Ecto neural progenitor cell (in vitro differentiated cells): ENCODE data around the gene TMOD1.
"Not testable (repeated sequence)": the region's sequence is repeated elsewhere in the genome, so short reads cannot be mapped to it uniquely, and the experiment has no call there.

ENCODE experiments used
- DNase-seq: peaks from one replicate; pipeline ENCODE4 v3.0.0-alpha.2; 2018; ENCODE audit warnings: low spot score

Gene TMOD1

DNA sequence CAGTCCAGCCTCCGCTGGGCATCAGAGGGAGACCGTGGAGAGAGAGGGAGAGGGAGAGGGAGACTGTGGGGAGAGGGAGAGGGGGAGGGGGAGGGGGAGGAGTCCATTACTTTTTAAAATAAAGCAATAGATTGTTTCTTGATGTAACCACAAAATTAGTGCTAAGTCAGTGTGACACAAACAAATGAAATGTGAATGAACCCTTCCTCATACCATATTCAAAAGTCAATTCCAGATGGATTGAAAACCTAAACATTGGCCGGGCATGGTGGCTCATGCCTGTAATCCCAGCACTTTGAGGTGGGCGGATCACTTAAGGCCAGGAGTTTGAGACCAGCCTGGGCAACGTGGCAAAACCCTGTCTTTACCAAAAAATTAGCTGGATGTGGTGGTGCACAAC, 2.6 kb upstream of the TMOD1 start:
- DNase-seq = not testable (repeated sequence)

- DNase-seq = no peak
Observed at GRCh38 chr9:97500263-97500662, 1.2 kb upstream of the TMOD1 start.

DNA sequence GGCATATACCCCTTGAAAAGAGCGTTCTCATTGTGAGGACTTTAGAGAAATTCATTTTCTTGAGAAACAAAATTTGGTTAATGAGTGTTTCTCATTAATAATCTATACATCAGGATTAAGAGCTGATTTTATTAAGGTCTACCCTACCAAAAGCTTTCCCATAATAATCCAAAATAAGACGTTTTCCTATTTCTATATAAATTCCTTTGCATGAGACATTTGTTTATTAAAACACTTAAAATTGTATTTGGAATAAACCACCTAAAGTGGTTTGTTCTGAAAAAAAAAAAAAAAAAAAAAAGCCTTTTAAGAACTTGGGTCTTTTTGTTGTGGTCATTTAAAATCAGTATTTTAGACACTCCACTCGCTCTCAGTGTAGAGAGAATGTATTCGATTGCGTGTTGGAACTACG, 695 bp upstream of the TMOD1 start:
- no peak for DNase-seq

DNA sequence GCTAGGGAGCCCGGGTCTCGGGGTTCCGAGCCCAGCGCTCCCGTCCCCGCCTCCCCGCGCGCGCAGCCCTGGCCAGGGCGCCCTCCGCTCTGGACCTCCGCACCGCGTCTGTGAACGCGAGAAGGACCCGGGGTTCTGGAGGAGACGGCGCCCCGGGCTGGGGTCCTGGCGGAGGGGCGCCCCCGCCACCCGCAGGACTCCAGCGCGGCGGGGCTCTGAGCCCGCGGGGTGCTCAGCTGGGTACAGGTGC, 431 bp downstream of the TMOD1 start:
- DNase-seq = peak; percentile 62

- DNase-seq = peak; percentile 55
Observed at GRCh38 chr9:97502222-97502983, 937 bp downstream of the TMOD1 start.

GRCh38 chr9:97502984-97503861, 1.8 kb downstream of the TMOD1 start:
- no peak for DNase-seq

GRCh38 chr9:97503862-97504210, 2.4 kb downstream of the TMOD1 start:
- no peak for DNase-seq

- no peak for DNase-seq
Observed at GRCh38 chr9:97504381-97505216, 3.1 kb downstream of the TMOD1 start.

DNA sequence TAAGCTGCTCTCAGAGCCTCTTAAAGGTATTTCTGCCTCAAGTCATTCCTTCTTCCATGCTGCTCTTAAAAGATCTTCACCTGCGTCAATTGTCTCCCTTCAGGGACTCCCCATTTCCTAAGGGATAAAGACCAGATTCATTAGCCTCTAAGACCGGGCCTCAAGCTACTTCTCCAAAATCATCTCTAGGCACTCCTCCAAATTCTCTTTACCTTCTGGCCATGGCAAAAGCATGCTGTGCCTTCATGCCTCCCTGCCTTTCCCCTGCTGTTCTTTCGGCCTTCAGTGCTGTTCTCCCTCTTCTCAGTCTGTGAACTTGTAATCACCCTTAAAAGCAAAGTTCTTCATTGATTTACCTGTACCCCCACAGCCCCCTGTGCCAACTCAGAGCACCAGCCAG, 4.4 kb downstream of the TMOD1 start:
- DNase-seq = no peak

- no peak for DNase-seq
Observed at GRCh38 chr9:97506306-97506705, 4.8 kb downstream of the TMOD1 start.

- DNase-seq = no peak
Observed at GRCh38 chr9:97506787-97507186, 5.3 kb downstream of the TMOD1 start.

GRCh38 chr9:97507428-97507984, 6.0 kb downstream of the TMOD1 start:
- DNase-seq = peak; percentile 13

DNA sequence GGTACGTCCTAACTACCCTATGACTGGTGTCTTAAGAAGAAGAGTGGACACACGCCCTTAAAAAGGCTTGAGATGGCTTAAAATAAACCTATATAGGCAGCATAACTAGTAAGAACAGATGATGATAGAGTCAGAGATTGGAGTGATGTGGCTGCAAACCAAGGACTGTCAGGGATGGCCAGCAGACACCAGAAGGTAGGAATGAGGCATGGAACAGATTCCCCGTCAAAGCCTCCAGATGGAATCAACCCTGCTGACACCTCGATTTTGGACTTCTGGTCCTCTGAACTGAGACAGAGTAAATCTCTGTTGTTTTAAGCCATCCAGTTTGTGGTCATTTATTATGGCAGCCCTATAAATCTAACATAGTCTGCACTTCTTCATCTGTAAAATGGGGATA, 7.4 kb downstream of the TMOD1 start:
- DNase-seq = peak; percentile 9

DNA sequence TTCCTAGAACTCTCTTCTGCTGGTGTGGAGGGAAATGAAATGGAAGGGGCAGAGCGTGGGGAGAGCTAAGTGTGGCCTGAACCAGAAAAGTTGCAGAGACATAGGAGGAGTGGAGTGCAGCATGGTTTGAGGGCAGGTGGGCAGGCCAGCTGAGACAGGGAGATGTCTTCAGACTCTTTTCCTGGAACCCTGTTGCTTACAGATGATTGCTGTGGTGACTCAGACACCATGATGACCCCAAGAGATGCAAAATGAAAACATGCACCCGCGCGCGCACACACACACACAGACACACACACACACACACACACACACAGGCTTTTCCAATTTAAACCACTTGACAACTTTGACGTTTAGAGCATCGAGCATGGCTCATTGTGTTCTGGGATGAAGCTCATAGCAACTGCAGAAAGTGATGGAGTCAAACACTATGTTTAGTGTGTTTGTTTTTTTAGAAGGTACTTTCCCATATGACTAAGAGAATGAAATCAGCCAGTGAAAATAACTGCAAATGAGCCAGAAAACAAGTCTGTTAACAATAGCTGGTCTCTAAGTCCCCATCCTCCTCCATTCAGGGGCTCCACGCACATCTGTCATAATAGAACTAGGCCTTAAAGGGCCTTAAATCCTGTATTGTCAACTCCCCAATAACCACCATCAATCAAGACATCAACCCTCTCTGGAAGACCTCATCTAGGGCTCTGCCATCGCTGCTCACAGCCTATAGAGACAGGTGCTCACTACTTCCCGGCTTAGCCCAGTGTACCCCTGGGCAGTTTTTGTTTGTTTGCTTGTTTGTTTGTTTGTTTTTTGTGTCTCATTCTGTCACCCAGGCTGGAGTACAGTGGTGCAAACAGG, 9.6 kb downstream of the TMOD1 start:
- DNase-seq = peak; percentile 24

DNA sequence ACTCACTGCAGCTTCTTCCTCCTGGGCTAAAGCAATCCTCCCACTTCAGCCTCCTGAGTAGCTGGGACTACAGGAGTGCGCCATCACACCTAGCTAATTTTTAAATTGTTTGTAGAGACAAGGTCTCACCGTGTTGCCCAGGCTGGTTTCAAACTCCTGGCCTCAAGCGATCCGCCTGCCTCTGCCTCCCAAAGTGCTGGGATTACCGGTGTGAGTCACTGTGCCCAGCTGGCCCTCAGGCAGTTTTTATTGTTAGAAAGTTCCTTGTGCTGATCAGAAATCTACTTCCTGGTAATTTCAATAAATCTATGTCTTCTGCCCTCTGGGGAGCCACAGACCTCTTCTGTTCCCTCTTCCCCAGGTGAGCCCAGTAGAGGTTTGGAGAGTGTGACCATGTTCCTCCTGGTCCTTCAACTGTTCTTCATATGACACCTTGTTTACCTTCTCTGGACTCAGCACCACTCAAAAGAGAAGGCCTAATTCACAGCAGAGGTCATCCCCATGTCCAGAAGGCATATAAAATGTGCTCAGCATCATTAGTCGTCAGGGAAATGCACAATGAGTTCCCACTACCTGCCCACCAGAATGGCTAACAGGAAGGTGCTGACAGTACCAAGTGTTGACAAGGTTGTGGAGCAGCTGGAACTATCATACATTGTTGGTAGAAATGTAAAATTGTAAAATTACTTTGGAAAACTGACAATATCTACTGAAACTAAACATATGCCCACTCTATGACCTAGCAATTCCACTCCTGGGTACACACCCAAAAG, 10.4 kb downstream of the TMOD1 start:
- DNase-seq = peak; percentile 15

DNA sequence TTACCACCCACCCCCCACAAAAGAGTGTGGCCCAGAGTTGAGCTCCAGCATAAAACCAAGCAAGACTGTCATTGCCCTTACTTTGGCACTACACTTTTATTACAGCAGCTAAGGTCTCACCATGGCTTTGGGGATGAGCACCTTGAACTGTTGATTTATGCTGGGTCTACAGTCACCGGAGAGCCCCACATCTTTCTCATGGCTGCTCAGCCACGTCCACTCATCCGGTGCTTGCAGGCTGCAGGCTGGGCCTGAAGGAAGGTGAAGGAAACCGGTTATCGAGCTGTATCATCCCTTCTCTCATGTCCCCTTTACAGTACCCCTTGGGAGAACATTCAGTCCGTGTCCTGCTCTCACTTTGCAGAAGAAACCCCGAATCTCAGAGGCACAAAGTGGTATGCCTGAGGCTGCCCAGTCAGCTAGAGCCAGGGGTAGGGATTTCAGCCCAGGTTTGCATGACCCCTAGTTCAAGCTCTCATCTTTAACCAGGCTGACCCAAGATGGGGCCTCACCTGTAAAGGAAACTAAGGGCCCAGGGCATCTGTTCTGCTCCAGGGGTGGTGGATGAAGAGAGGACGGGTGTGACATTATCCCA, 11.6 kb downstream of the TMOD1 start:
- DNase-seq = peak; percentile 32

GRCh38 chr9:97514531-97514930, 13.1 kb downstream of the TMOD1 start:
- no peak for DNase-seq

DNA sequence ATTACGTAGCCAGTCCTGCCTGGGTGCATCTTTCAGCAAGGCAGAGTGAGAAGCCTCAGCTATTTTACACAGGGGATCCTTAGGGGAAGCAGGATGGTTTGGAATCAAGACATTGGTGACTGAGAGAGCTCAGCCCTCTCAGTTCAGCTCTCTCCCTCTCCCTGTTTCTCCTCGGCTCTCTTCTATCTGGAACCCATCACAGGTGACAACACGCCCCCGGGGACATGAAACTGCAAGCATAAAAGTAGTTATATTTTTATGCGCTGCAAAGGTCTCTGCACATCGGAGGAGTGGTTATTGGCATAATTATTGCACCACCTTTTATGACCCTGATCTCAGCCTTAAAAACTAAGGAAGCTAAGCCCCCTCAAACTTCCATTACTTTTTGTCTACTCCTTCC, 14.2 kb downstream of the TMOD1 start:
- no peak for DNase-seq

GRCh38 chr9:97516111-97516510, 14.6 kb downstream of the TMOD1 start:
- no peak for DNase-seq

- DNase-seq = no peak
Observed at GRCh38 chr9:97517331-97518089, 16.0 kb downstream of the TMOD1 start.
